ENCODE data around the gene KRT82.
A peak's percentile ranks its signal among the peaks of the same experiment; 100 is the strongest.

KRT82 gene

GRCh38 chr12:52404951-52405350, 1.2 kb downstream of the KRT82 start:
- no peak for DNase-seq

GRCh38 chr12:52403561-52403960, 2.6 kb downstream of the KRT82 start:
- no peak for DNase-seq

- no peak for DNase-seq
These were observed 3.1 kb downstream of the KRT82 start for GRCh38 chr12:52402873-52403540.

GRCh38 chr12:52402377-52402776, 3.8 kb downstream of the KRT82 start:
- no peak for DNase-seq

GRCh38 chr12:52401926-52402325, 4.2 kb downstream of the KRT82 start:
- no peak for DNase-seq

GRCh38 chr12:52401526-52401925, 4.6 kb downstream of the KRT82 start:
- DNase-seq = no peak

GRCh38 chr12:52400906-52401305, 5.2 kb downstream of the KRT82 start:
- DNase-seq = no peak

GRCh38 chr12:52399756-52400155, 6.4 kb downstream of the KRT82 start:
- no peak for DNase-seq

GRCh38 chr12:52398176-52398575, 8.0 kb downstream of the KRT82 start:
- no peak for DNase-seq

- no peak for DNase-seq
These were observed 9.5 kb downstream of the KRT82 start for GRCh38 chr12:52396656-52397055.

GRCh38 chr12:52395761-52396434, 10.2 kb downstream of the KRT82 start:
- DNase-seq = no peak

- DNase-seq = no peak
These were observed 11.2 kb downstream of the KRT82 start for GRCh38 chr12:52394836-52395405.

- DNase-seq = no peak
These were observed 13.6 kb downstream of the KRT82 start for GRCh38 chr12:52392465-52393007.

- DNase-seq = peak; percentile 76
These were observed 14.5 kb downstream of the KRT82 start for GRCh38 chr12:52391618-52392002.

- no peak for DNase-seq
These were observed 15.2 kb downstream of the KRT82 start for GRCh38 chr12:52390739-52391617.

- no peak for DNase-seq
These were observed 16.6 kb downstream of the KRT82 start for GRCh38 chr12:52389313-52390207.

GRCh38 chr12:52387859-52388258, 18.3 kb downstream of the KRT82 start:
- no peak for DNase-seq

- DNase-seq = no peak
These were observed 20.9 kb downstream of the KRT82 start, which contains the start of gene KRT84 for GRCh38 chr12:52385226-52385702. KRT84 (minus strand) TSS chr12:52385652; CDS start chr12:52385585, 67 bp downstream.

GRCh38 chr12:52383331-52383730, 22.8 kb downstream of the KRT82 start:
- no peak for DNase-seq

- DNase-seq = no peak
These were observed 23.3 kb downstream of the KRT82 start for GRCh38 chr12:52382854-52383253.

- no peak for DNase-seq
These were observed 24.9 kb downstream of the KRT82 start for GRCh38 chr12:52381206-52381605.

- DNase-seq = no peak
These were observed 25.9 kb downstream of the KRT82 start for GRCh38 chr12:52380271-52380694.

Measured in NCI-H1105 treated with DMSO at 0.1 percent for 48 hours (cell line).